HG02884 (cell line): ENCODE measurements around the gene SPRR4.
"Not testable (repeated sequence)": the region's sequence is repeated elsewhere in the genome, so short reads cannot be mapped to it uniquely, and the experiment has no call there.

Experiments used
- ATAC-seq: cut with Tn5 transposase; IDR thresholded peaks from one replicate; pipeline ENCODE4 v1.9.1; 2021; ENCODE audit warnings: mild to moderate bottlenecking, moderate library complexity; ENCODE audit not compliant: unreplicated experiment

Gene SPRR4

DNA sequence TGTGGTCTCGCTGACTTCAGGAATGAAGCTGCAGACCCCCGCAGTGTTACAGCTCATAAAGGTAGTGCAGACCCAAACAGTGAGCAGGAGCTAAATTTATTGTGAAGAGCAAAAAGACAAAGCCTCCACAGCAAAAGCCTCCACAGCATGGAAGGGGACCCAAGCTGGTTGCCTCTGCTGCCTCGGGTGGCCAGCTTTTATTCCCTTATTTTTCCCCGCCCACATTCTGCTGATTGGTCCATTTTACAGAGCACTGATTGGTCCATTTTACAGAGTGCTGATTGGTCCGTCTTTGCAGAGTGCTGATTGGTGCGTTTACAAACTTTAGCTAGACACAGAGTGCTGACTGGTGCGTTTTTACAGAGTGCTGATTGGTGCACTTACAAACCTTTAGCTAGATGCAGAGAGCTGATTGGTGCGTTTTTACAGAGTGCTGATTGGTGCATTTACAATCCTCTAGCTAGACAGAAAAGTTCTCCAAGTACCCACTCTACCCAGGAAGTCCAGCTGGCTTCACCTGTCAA, 40.8 kb downstream of the SPRR4 start:
- ATAC-seq = not testable (repeated sequence)

GRCh38 chr1:153021829-153022228, 51.4 kb downstream of the SPRR4 start:
- not testable (repeated sequence) for ATAC-seq
